HG03175 (cell line): ENCODE results near the gene YEATS2.
"Not testable (repeated sequence)": the region's sequence is repeated elsewhere in the genome, so short reads cannot be mapped to it uniquely, and the experiment has no call there.

Experiments
- ATAC-seq: cut with Tn5 transposase; IDR thresholded peaks from one replicate; pipeline ENCODE4 v1.9.1; 2021; ENCODE audit warnings: mild to moderate bottlenecking, moderate library complexity; ENCODE audit not compliant: unreplicated experiment

YEATS2 gene

DNA sequence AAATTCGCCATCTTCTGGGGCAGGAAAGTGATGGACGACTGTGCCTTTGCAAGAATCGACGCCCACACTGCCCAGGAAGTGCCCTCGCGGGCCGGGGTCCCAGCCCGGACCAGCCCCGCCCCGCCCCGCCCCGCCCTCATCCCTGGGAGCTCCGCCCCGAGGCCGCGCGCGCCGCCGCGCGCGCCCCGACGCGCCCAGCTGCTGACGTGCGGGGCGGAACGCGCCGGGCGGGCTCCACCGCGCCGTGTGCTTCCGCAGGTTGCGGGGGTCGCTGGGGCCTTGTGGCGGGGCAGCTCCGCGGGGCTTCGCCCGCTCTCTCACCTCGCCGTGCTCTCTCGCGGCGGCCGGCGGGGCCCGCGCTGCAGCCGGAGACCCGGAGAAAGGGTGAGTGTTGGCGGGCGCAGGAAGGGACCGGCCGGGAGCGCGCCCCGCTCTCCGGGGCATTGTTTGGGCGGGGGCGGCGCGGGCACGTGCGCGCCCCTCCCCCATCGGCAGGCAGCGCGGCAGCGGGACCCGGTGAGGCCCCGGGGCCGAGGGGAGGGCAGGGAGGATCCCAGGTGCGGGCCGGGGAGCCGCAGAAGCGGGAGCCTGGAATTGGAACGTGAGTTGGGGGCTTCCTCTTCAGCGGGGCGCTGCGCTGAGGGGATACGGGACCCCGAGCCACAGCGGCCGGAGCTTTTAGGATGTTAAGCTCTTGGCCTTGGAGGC, at the start of gene YEATS2:
Gene YEATS2, plus strand, starts transcription at position 188 of the 708 bp plus-strand sequence. CDS start 17,366 bp downstream, outside the sequence.
- ATAC-seq, result peak; percentile 77

DNA sequence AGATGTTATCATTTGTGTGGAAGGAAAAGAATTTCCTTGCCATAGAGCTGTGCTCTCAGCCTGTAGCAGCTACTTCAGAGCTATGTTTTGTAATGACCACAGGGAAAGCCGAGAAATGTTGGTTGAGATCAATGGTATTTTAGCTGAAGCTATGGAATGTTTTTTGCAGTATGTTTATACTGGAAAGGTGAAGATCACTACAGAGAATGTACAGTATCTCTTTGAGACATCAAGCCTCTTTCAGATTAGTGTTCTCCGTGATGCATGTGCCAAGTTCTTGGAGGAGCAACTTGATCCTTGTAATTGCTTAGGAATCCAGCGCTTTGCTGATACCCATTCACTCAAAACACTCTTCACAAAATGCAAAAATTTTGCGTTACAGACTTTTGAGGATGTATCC, 47.0 kb upstream of the YEATS2 start:
- ATAC-seq, result no peak

DNA sequence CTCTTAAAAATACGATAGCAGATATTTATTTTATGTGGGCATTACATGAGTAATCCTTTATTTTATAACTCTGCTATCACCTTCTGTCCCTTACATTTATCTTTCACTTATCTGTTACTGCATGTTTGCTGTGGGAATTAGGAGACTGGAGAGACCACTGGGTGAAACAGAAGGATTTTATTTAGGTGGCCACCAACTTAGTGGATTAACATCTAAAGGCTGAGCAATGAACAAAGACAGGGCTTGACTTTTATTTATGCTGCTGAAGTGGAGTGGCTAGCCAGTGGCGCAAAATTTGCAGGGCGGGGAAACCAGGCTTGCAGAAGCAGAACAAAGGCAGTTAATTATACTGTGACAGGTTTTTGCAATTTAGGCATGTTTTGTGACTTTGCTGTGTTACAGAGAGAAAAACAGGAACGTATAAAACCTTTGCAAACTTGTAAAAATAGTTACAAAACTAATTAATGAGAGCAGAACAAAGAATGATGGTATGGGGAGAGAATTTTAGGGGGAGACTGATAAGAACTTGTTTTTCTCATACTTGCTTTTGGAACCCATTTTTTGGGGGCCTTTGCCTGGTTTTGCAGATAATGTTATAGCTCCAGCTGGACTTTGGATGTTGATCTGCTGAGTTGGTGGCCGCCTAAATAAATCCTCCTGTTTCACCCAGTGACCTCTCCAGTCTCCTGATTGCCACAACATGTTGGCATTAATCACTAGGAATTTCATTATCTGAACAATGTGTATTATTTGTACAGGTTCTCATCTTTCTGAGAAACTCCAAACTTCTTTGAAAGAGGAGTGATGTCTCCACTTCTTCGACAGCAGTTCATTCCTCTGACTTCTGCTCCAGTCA, 44.2 kb upstream of the YEATS2 start:
- ATAC-seq, result no peak

DNA sequence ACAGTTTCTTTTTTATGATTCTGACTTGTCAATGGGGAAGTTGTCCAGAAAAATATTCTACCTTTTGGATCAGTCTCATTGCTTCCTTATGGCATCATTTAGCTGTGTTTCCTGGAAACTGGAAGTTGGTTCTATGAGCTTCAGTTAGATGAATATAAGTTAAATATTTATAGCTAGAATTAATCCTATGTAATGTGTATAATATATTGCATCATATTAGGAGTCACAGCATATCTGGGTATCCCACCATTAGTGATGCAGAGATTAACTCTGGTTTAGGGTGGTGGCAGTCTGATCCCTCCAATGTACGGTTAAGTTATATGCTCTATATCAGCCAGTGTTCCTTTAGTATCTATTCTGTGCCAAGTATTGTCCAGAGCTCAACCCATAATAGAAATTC, 42.9 kb upstream of the YEATS2 start:
- no peak for ATAC-seq

DNA sequence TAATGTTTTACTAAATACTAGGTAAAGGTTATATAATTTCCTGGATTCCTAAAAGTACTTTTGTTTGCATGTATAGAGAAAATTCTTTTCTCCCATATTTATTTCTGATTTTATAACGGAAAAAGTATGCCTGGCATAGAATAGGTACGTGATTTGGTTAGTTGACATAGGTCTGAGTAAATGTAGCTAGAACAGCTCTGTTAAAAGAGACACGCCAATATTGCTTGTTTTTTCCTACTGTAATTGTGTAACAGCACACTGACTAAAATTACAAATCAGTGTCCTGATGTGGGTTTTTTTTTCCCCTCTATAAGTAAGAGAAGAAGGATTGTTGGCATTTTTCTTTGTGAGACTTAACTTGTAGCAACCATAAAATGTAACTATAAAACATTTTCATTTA, 35.5 kb upstream of the YEATS2 start:
- ATAC-seq, result no peak

DNA sequence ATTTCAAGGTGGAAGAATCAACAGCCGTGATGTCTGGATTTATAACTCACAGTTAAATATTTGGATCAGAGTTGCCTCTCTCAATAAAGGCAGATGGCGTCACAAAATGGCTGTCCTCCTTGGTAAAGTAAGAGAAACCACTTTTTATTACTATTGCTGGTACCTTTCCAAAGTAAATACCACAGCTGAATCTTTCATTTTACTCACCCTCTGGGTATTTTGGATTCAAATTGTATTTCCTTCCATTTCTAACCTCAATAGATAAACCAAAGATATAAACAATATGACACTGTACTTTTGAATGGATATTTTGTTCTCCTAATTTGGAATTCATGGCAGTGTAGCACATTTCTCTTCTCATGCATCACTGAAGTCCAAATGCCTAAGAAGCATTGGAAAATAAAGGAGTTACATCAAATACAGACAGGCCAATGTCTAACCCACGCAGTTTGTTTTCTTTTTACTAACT, 32.6 kb upstream of the YEATS2 start:
- no peak for ATAC-seq

DNA sequence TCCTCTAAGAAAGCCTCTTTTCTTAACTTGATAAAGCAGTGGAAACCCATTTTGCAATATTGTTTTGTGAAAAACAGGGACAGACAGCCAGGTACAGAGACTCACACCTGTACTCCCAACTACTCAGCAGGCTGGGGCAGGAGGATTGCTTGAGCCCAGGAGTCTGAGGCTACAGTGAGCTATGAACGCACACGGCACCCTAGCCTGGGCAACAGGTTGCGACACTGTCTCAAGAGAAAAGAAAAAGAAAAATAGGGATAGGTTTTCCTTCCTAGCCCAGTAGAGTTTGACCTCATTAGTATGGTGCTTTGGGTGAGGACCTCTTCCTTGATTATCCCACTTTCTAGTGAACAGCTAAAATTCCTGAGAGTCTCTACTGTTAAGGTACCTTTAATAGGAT, 17.5 kb upstream of the YEATS2 start:
- no peak for ATAC-seq

DNA sequence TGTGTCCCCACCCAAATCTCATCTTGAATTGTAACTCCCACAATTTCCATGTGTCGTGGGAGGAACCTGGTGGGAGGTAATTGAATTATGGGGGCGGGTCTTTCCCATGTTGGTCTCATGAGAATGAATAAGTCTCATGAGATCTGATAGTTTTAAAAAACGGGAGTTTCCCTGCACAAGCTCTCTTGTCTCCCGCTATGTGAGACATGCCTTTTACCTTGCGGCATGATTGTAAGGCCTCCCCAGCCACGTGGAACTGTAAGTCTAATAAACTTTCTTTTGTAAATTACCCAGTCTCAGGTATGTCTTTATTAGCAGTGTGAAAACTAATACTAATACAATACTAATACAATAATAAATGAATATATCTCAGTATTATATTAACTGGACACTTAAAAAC, 9.9 kb upstream of the YEATS2 start:
- no peak for ATAC-seq

DNA sequence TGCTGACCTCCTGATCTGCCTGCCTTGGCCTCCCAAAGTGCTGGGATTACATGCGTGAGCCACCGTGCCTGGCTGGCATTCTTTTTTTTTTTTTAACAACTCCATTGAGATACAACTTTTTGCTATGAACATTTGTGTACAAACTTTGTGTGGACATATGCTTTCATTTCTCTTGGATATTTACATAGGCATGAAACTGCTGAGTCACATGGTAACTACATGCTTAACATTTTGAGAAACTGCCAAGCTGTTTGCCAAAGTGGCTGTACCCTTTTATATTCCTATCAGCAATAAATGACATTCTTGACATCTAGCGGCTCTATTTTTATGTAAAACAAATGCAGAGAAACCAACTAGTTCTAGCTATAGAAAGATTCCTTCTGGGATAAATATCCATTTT, 8.7 kb upstream of the YEATS2 start:
- ATAC-seq, result no peak

DNA sequence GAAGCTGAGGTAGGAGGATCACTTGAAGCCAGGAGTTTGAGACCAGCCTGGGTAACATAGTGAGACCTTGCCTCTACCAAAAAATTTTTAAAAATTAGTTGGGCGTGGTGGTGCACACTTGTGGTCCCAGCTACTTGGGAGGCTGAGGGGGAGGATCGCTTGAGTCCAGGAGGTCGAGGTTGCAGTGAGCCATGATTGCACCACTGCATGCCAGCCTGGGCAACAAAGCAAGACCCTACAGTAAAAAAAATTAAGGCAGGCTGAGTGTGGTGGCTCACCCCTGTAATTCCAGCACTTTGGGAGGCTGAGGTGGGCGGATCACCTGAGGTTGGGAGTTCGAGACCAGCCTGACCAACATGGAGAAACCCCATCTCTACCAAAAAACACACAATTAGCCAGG, 8.0 kb upstream of the YEATS2 start:
- ATAC-seq, result not testable (repeated sequence)

DNA sequence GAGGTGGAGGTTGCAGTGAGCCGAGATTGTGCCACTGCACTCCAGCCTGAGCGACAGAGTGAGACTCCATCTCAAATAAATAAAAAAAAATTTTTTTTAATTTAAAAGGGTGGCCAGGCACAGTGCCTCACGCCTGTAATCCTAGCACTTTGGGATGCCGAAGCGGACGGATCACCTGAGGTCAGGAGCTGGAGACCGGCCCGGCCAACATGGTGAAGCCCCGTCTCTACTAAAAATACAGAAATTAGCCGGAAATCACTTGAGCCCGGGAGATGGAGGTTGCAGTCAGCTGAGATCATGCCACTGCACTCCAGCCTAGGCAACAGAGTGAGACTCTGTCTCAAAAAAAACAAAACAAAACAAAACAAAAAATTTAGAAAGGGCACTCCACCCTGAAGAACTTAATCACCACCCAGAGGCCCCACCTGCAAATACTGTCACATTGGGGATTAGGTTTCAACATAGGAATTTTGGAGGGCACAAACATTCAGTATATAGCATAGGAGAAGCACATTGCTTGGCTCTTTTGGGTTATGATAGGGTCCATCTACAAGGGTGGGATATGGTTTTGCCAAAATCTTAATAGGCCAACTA, 7.1 kb upstream of the YEATS2 start:
- ATAC-seq, result no peak

DNA sequence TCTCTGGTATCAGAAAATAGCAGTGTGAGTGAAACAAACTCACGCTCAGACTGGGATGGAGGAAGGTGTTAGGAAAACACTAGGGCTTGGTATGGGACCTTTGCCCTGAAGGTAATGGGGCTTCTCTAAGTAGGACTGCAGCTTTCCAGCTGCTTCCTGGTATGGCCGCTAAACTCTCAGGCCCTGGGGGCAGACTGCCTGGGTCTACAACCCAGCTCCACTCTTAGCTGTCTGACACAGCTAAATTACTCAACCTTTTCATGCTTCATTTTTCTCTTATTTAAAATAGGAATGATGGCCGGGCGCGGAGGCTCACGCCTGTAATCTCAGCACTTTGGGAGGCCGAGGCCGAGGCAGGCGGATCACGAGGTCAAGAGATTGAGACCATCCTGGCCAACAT, 5.2 kb upstream of the YEATS2 start:
- ATAC-seq, result no peak

DNA sequence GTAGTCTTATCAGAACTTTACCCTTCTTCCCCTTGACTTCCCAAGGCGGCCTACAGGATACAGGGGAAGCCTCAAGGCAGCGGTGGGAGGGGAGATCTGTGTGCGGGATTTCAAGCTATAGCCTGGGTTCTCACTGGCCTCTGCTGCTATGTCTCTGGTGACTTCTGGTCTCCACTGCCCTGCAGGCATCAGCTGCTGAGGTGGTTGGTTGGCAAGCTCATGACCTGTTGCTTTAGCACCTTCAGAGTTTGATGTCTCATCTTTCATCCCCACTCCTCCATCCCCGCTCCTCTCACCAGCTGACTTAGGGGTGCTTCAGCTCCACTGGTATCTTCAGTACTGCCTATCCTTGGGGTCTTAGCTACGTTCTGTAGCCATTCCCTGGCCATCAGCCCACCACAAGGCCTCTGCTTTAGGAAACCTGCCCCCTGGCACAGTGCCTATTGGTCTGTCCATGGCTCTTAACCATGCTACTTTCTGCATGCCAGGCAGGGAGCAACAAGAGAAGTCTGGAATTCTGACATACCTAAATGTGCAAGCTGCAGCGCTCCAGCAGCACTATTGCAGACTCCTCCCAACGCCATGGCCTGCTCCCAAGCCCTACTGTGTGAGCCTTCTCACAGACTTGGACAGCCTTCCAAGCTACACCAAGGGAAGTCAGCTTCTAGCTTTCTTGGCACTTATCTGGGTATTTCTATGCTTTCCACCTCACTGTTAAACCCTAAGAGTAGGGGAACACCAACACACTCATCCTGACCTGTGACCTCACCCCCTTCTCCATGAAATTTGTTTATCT, 1.8 kb upstream of the YEATS2 start:
- no peak for ATAC-seq

DNA sequence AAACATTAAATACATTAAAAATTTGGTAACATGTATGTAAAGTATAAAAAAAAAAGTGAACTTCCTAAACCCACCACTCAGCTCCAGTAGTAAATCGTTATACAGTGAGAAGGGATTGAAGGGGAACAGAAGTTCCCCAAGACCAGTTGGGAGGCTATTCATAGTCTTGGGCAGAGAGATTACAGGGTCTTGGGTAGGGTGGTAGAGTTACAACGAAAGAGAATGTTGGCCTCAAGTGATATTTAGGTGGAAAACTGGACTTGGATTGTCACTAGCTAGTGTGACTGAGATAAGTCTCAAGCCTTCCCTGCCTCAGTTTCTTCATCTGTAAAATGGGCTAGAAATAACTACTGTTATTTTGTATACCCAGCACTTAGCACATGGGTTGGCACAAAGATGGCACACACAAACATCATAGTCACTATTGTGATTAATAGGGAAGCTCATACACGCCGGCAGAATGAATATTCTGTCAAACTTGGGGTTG, 431 bp upstream of the YEATS2 start:
- ATAC-seq, result no peak

DNA sequence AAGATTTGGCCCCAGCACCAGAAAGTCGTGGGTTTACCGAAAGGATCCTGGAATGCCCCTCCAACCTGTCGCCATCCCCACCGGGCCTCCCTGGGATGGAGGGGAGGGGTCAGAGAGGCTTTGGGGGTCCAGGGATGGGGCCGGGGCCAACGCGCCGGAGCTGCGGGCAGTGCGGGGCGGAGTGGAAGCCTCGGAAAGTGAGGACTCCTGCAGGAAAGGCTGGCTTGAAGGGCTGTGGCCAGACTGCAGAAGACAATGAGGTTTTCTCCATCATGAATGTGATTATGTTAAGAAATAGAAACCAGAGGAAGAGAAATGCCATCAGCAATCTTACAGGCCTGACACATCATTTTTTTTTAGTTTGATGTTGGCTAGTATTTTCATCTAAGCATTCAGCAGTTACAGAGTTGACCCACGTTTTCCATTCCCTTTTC, 738 bp downstream of the YEATS2 start:
- ATAC-seq, result peak; percentile 23

DNA sequence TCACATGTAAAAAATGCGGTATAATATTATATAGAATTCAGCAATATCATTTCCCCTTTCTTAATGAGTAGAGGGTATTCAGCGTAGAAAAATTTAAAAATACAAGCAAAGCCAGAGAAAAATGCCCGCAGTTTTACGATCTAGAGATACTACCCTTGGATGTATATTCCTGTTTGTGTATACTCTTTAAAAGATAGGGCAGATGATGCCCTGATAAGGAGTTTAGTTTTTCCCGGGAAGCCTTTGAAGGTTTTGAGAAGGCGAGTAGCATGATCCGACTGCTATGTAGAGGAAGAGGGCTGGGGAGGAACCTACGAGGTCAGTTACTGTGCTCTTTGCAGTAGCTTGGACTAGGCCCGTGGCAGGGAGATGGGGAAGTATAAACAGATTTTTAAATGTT, 1.2 kb downstream of the YEATS2 start:
- ATAC-seq, result no peak

DNA sequence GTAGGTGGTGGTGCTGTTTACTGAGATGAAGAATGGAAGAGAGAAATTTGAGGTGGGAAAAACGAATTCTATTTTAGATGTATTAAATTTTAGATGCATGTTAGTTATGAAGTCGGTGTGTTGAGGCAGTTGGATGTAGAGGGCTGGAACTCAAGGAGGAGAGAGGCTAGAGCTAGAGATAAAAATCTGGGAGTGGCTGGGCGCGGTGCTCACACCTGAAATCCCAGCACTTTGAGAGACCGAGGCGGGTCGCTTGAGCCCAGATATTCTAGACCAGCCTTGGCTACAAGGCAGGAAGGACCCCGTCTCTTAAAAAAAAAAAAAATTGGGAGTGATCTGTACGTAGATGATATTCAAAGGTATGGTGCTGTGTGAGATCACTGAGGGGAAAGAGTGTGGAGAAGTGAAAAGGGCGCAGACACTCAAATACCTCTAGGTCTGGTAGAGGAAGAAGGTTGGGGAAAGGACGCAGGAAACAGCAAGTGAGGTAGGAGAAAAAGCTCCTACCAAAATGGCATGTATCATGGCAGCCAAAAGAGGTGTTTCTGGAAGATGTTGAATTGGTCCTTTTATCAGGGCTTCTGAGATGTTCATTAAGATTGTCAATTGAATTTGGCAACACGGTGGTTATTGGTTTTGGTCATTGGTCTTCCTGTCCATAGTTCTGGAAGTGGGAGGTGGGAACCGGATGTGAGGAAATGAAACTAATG, 1.8 kb downstream of the YEATS2 start:
- ATAC-seq, result no peak

DNA sequence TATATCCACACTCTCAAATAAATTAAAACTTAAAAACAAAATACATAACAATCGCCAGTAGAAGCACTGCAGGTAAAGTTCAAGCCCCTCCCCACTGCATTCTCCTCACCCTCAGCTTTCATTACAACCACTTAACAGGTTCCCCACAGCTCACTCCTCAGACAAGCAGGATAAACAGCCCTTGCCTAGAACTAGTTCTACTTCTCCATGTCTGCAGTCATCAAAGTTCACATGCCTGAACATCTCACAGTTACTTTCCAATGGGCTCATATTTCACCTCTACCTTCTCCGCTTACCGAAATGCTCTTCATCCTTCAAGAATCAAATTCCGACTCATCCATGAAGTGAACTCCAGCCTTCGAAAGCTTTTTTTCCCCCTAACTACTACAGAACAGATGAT, 4.1 kb downstream of the YEATS2 start:
- no peak for ATAC-seq

DNA sequence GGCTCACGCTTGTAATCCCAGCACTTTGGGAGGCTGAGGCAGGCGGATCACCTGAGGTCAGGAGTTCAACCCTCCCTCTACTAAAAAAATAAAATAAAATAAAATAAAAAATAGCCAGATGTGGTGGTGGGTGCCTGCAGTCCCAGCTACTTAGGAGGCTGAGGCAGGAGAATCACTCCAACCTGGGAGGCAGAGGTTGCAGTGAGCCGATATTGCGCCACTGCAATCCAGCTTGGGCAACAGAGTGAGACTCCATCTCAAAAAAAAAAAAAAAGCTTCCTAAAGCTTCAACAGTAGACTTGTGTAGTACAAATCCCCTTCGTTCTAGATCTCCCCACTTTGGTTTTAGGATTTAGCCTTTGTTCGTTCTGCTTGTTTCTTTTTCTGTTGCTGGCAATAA, 6.3 kb downstream of the YEATS2 start:
- ATAC-seq, result not testable (repeated sequence)

DNA sequence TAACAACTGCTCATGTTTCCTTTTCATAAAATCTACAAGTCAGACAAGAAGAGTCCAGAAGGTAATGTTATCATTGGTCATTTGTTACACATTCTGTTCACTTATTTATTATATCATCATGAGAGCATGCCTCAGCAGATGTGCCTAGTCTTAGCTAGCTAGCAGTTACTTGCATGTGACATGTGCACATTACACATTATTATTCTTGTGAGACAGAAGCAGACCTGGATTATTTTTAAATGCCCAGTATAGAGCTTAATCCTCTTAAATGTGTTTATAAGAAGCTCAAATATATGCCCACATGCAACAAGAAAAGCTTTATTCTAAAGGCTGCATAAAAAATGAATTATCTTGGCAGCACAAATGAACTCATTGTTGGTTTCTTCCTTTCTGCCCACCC, 12.6 kb downstream of the YEATS2 start:
- ATAC-seq, result no peak
